22Rv1 (cell line): ENCODE measurements around the gene USP15.

Source experiments
- ZFX ChIP-seq: fragments of 450-650 bp; IDR thresholded peaks from 2 replicates; pipeline ENCODE4 v1.6.1; 2017; ENCODE audit warnings: antibody characterized with exemption, borderline replicate concordance
- TF ChIP-seq, protein P1 (sequence below): fragments of 450-650 bp; IDR thresholded peaks from 2 replicates; pipeline ENCODE4 v1.5.1; 2017; ENCODE audit warnings: mild to moderate bottlenecking

DNA sequence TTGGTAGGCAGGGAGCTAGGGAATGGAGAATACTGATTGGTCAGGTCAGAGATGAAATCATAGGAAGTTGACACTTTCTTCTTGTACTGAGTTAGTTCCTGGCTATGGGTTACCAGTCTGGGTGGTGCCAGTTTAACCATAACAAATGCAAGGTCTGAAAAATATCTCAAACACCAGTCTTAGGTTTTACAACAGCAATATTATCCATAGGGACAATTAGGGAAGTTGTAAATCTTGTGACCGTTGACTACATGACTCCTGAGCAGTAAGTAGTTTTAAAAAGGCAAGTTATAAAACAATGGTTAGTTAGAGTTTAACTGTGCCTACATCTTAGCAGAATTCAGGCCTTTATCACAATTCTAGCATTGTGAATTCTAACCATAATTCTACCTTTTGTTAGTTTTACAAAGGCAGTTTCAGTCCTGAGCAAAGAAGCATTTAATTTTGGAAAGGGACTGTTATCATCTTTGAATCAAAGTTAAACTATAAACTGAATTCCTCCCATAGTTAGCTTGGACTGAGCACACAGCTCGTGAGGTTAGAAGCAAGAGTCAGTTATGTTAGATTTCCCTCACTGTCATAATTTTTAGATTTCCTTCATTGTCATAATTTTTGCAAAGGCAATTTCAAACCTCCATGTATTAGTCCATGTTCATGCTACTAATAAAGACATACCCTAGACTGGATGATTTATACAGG lies 186.7 kb downstream of the USP15 start:
- TF ChIP-seq, protein P1, sequence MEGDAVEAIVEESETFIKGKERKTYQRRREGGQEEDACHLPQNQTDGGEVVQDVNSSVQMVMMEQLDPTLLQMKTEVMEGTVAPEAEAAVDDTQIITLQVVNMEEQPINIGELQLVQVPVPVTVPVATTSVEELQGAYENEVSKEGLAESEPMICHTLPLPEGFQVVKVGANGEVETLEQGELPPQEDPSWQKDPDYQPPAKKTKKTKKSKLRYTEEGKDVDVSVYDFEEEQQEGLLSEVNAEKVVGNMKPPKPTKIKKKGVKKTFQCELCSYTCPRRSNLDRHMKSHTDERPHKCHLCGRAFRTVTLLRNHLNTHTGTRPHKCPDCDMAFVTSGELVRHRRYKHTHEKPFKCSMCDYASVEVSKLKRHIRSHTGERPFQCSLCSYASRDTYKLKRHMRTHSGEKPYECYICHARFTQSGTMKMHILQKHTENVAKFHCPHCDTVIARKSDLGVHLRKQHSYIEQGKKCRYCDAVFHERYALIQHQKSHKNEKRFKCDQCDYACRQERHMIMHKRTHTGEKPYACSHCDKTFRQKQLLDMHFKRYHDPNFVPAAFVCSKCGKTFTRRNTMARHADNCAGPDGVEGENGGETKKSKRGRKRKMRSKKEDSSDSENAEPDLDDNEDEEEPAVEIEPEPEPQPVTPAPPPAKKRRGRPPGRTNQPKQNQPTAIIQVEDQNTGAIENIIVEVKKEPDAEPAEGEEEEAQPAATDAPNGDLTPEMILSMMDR = no peak
- no peak for TF ChIP-seq ZFX
